Caco-2 (cell line): ENCODE measurements around the gene WIPF3. TPM values are rescaled to one million over a fixed set of nuclear protein-coding genes. Genes with fewer than 3 reads are reported as not detected.

ENCODE experiments used
- BruUV-seq: library from RNA; stranded (reverse); fragments of 400-500 nt; replicated peaks from 2 replicates; lab custom pipeline; 2021; lab: Mats Ljungman, UMichigan
- CTCF ChIA-PET: fragments of 300-600 bp; sonication (Branson Sonifier 250); formaldehyde crosslinking; loops from one replicate; lab custom pipeline; 2022; ENCODE audit warnings: antibody characterized with exemption; lab: Charles Lee
- POLR2A ChIA-PET: fragments of 300-600 bp; sonication (Branson Sonifier 250); formaldehyde crosslinking; loops from one replicate; lab custom pipeline; 2022; ENCODE audit warnings: antibody characterized with exemption; lab: Charles Lee
- DNase-seq, 2 experiments: peaks; one replicate each; pipeline versions ENCODE4 v3.0.0 to v3.0.0-alpha.2; 2020 to 2022
- H3K27me3 ChIP-seq: replicated peaks from 2 replicates; pipeline ENCODE4 v1.6.0; 2011; ENCODE audit warnings: low read length; ENCODE audit not compliant: control insufficient read depth, insufficient read depth
- H3K36me3 ChIP-seq: 2 replicates; pipeline ENCODE4 v1.5.1; 2011; ENCODE audit warnings: low read length; ENCODE audit not compliant: control insufficient read depth, insufficient read depth
- H3K4me1 ChIP-seq: fragments of 250-450 bp; sonication (Bioruptor Pico); 2 replicates; pipeline ENCODE4 v1.5.1; 2020; ENCODE audit warnings: mild to moderate bottlenecking
- H3K4me3 ChIP-seq: 2 replicates; pipeline ENCODE4 v1.5.1; 2011; ENCODE audit warnings: low read depth, mild to moderate bottlenecking, control low read depth, low read length
- H3K9me3 ChIP-seq: fragments of 250-450 bp; sonication (Bioruptor Pico); 2 replicates; pipeline ENCODE4 v1.5.1; 2020; ENCODE audit warnings: mild to moderate bottlenecking, moderate library complexity
- H3K27ac Mint-ChIP-seq: one replicate; pipeline ENCODE4 v1.8.0; 2022; ENCODE audit warnings: mixed read lengths; ENCODE audit not compliant: unreplicated experiment
- H3K27me3 Mint-ChIP-seq: one replicate; pipeline ENCODE4 v1.8.0; 2022; ENCODE audit warnings: mixed read lengths; ENCODE audit not compliant: insufficient read depth, unreplicated experiment
- H3K36me3 Mint-ChIP-seq: one replicate; pipeline ENCODE4 v1.8.0; 2022; ENCODE audit warnings: mild to moderate bottlenecking, mixed read lengths; ENCODE audit not compliant: insufficient read depth, unreplicated experiment
- H3K4me1 Mint-ChIP-seq: one replicate; pipeline ENCODE4 v1.8.0; 2022; ENCODE audit warnings: low read depth, mixed read lengths; ENCODE audit not compliant: unreplicated experiment
- H3K4me3 Mint-ChIP-seq: one replicate; pipeline ENCODE4 v1.8.0; 2022; ENCODE audit warnings: mild to moderate bottlenecking, moderate library complexity, mixed read lengths; ENCODE audit not compliant: unreplicated experiment
- H3K9me3 Mint-ChIP-seq: one replicate; pipeline ENCODE4 v1.8.0; 2022; ENCODE audit warnings: mixed read lengths; ENCODE audit not compliant: unreplicated experiment
- CTCF ChIP-seq, 2 experiments: fragments of 200-600 bp in 1 of 2; IDR thresholded peaks; 1 replicate in 1 of 2; 2 replicates in 1 of 2; pipeline versions ENCODE4 v1.5.1 to v1.8.0; 2011 to 2022; ENCODE audit warnings: antibody characterized with exemption in 1 of 2, control low read depth in 1 of 2, inconsistent platforms in 1 of 2, low read depth in 1 of 2, low read length in 1 of 2, mild to moderate bottlenecking in 1 of 2, moderate library complexity in 1 of 2; ENCODE audit not compliant: insufficient read depth in 1 of 2, severe bottlenecking in 1 of 2, unreplicated experiment in 1 of 2
- intact Hi-C: fragments of 100-400 bp; cut with micrococcal nuclease; formaldehyde crosslinking; loops from one replicate; pipeline ENCODE4 v1.10.0; 2022; ENCODE audit not compliant: unreplicated experiment
- total RNA-seq: library from RNA; stranded (reverse); gene quantifications from 2 replicates; pipeline ENCODE4 v1.2.3, GENCODE V29; 2022

Gene WIPF3
- total RNA-seq, 1 experiment from 2014 or later = 1.2 TPM

- no peak overlapping the region for H3K27ac Mint-ChIP-seq
- no peak for TF ChIP-seq CTCF (IDR thresholded peaks at IDR 0.05; ENCODE audit: insufficient read depth in 1 of 2, low read depth in 1 of 2, low read length in 1 of 2, severe bottlenecking in 1 of 2, unreplicated experiment in 1 of 2)
- intact Hi-C loops = no loop called here
- Histone ChIP-seq H3K4me1 (peaks cover 7% of the 10 kb centered on the region), H3K9me3 (no peaks in the 10 kb centered on the region), H3K4me3 (no peak overlapping the region), H3K36me3 (no peaks in the 10 kb centered on the region), H3K27me3 (no peaks in the 10 kb centered on the region)
- peaks cover 2% of the 10 kb centered on the region for H3K27me3 Mint-ChIP-seq
- POLR2A ChIA-PET = no interaction called here
- H3K4me1 Mint-ChIP-seq = peaks cover 19% of the 10 kb centered on the region
- H3K9me3 Mint-ChIP-seq = no peaks in the 10 kb centered on the region
- no peak for DNase-seq
- no peaks in the 10 kb centered on the region for H3K36me3 Mint-ChIP-seq
- CTCF ChIA-PET = no interaction called here
- H3K4me3 Mint-ChIP-seq = no peak overlapping the region
- no TSS peak for BruUV-seq
Measured at GRCh38 chr7:29859524-29860185, 53.3 kb downstream of the WIPF3 start.

DNA sequence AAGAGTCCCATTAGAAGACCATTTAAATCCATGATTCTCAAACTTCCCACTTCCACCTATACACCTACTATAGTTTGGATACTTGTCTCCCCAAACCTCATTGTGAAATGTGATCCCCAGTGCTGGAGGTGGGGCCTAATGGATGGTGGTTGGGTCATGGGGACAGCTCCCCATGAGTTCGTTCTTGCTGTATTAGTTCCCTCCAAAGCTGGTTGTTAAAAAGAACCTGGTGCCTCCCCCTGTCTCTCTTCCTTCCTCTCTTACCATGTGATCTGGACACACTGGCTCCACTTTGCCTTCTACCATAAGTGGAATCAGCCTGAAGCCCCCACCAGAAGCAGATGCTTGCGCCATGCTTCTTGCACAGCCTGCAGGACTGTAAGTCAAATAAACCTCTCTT is 53.9 kb downstream of the WIPF3 start:
- no TSS peak for BruUV-seq
- no peak for DNase-seq
- Mint-ChIP-seq H3K9me3 (no peaks in the 10 kb centered on the region), H3K27me3 (peaks cover 2% of the 10 kb centered on the region), H3K27ac (no peak overlapping the region), H3K4me1 (peaks cover 15% of the 10 kb centered on the region), H3K4me3 (no peak overlapping the region), H3K36me3 (no peaks in the 10 kb centered on the region)
- POLR2A ChIA-PET = no interaction called here
- no peak for TF ChIP-seq CTCF (IDR thresholded peaks at IDR 0.05; ENCODE audit: insufficient read depth in 1 of 2, low read depth in 1 of 2, low read length in 1 of 2, severe bottlenecking in 1 of 2, unreplicated experiment in 1 of 2)
- Histone ChIP-seq H3K4me1 (peaks cover 2% of the 10 kb centered on the region), H3K27me3 (no peaks in the 10 kb centered on the region), H3K9me3 (no peaks in the 10 kb centered on the region), H3K36me3 (no peaks in the 10 kb centered on the region), H3K4me3 (no peak overlapping the region)
- CTCF ChIA-PET = no interaction called here
- intact Hi-C loops = no loop called here

DNA sequence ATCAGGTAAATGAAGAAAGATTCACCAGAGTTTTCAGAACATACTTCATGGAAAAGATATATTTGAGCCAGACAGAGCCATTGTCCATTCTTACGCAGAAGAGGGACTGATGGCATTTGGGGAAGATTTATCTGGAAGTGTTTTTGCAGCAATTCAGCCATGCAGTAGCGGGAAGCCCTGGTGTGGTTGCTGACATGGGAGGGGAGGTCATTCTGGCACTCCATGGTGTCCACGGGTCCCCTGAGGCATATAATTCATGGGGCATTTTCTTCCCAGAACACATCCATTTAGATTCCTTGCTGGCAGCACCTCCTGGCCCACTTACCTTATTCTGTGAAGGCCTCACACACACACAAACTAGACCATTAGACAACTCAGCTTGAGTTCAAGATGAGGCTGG is 55.6 kb downstream of the WIPF3 start:
- ChIA-PET CTCF (no interaction called here), POLR2A (no interaction called here)
- no peaks in the 10 kb centered on the region for H3K36me3 Mint-ChIP-seq
- TF ChIP-seq CTCF (IDR thresholded peaks at IDR 0.05; ENCODE audit: insufficient read depth in 1 of 2, low read depth in 1 of 2, low read length in 1 of 2, severe bottlenecking in 1 of 2, unreplicated experiment in 1 of 2) = no peak
- H3K4me1 Mint-ChIP-seq = peaks cover 6% of the 10 kb centered on the region
- no peaks in the 10 kb centered on the region for H3K9me3 ChIP-seq
- H3K4me3 Mint-ChIP-seq = no peak overlapping the region
- H3K36me3 ChIP-seq = no peaks in the 10 kb centered on the region
- no TSS peak for BruUV-seq
- H3K4me1 ChIP-seq = no peaks in the 10 kb centered on the region
- H3K27ac Mint-ChIP-seq = no peak overlapping the region
- intact Hi-C loops = no loop called here
- no peak for DNase-seq
- H3K27me3 ChIP-seq = no peaks in the 10 kb centered on the region
- peaks cover 2% of the 10 kb centered on the region for H3K27me3 Mint-ChIP-seq
- no peaks in the 10 kb centered on the region for H3K9me3 Mint-ChIP-seq
- no peak overlapping the region for H3K4me3 ChIP-seq
